Caki2 (cell line): Measurements from ENCODE around the gene HOXC4. TPM values are rescaled to one million over a fixed set of nuclear protein-coding genes. Genes with fewer than 3 reads are reported as not detected.
"Not testable (repeated sequence)": the region's sequence is repeated elsewhere in the genome, so short reads cannot be mapped to it uniquely, and the experiment has no call there.

ENCODE experiments used
- DNase-seq: peaks from one replicate; pipeline ENCODE4 v3.0.0-alpha.2; 2015; ENCODE audit warnings: low read depth
- in situ Hi-C: cut with HindIII; loops from 2 replicates; pipeline ENCODE4 v1.10.0; 2016; ENCODE audit warnings: low sequenced_read_pairs, low pct_unique_long_range_greater_than_20kb, mixed read lengths
- total RNA-seq: library from RNA; depleted of rRNA; stranded (reverse); fragments of >200 nt; shearing (Covaris generic); gene quantifications from 2 replicates; pipeline ENCODE4 v1.2.3, GENCODE V29; 2014; ENCODE audit warnings: low replicate concordance

Gene HOXC4
- total RNA-seq, 1 experiment from 2014 or later, result 1.0 TPM

DNA sequence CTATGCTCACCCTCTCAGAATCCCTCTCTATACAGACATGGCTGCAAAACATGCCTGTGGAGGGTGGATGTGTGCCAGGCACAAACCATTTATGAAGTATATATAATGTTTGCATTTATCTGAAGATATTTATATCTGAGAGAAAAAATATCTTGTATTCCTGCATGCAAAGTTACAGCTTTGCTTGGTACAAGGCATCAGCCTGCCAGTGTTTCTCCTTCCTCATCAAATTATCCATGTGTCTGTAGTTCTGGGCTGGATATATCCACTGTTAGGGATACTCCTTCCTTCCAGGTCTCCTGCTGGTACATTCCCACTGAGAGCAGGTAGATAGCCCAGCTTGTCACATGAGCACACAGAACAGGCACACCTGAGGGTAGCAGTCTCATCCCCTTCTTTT is 12.0 kb downstream of the HOXC4 start:
- in situ Hi-C loops, result no loop called here
- DNase-seq, result no peak

DNA sequence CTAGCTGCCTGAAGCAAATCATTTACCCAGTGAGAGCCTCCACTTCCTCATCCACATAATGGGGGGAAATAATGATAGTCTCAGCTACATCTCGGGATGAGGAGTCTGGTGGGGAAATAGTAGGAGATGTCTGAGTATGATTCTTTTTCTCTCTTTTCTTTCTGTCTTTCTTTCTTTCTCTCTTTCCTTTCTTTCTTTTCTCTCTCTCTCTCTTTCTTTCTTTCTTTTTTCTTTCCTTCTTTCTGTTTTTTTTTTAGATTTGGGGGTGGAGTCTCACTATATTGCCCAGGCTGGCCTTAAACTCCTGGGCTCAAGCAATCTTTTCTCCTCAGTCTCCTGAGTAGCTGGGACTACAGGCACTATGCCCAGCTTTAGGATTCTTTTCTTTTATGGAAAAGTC is 12.8 kb downstream of the HOXC4 start:
- no peak for DNase-seq

DNA sequence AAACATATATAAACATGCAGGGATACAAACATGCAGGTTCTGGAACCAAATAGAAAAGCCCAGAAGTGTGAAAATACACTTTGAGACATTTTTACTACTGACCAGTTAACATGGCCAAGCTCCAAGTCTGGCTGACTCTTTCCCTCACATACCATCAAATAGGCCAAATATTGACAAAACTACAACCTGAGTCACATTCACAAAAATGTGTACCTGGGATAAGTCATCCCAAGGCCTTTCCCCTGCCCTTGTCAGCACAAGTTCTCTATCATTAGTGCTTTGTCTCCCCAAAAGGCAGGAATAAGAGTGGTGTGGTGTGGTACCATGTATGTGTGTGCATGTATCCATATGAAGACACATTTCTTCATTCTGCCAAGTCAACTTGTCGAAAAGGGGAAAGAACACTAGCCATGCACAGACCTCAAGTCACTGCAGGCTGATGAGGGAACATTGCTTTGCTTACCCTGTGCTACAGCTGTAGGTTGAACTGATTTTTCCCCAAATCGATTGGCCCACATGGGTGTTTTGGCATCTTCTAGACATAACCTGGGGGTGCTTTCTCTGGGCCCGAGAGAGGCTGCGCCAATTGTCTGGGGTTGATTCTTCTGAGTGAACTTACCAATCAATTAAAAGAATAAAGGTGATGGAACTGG is 14.9 kb downstream of the HOXC4 start:
- no peak for DNase-seq
- in situ Hi-C loops, result no loop called here

More for the DNA sequence above, 12.8 kb downstream of the HOXC4 start:
- in situ Hi-C loops, result no loop called here

DNA sequence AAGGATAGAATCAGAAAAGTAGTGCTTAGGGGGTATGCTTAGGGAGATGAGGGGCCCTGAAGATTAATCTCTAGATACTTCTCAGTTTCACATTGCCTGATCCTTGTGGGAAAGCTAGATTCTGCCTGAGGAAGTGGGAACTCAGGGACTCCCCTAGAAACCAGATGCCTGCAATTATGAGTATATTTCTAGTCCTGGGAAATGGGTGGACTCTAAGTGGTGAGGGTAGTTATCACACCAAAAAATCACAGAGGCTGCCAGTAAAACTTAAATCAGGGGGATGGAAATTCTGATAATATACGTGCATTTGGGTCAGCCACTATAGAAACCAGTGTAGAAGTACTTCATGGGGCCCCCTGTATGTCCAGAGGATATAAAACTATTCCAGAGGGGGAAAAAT is 18.3 kb downstream of the HOXC4 start:
- in situ Hi-C loops, result no loop called here
- DNase-seq, result no peak

DNA sequence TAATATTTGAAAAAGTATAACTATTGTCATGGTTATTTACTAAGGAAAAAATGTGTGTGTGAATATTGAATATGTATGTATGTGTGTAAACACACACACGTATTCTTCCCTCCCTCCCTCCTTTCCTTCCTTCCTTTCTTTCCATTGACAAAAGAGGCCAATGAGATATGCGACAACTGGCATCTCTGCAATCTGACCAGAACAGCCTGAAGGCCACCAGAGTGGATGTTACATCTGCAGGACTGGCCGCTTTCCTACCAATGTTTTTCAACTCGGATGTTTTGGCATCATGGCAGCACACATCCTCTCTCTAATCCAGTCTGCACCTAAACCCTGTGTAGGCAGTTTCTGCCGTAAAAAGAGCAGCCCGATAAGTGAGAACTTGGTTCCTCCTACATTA is 20.7 kb downstream of the HOXC4 start:
- in situ Hi-C loops, result no loop called here
- no peak for DNase-seq

DNA sequence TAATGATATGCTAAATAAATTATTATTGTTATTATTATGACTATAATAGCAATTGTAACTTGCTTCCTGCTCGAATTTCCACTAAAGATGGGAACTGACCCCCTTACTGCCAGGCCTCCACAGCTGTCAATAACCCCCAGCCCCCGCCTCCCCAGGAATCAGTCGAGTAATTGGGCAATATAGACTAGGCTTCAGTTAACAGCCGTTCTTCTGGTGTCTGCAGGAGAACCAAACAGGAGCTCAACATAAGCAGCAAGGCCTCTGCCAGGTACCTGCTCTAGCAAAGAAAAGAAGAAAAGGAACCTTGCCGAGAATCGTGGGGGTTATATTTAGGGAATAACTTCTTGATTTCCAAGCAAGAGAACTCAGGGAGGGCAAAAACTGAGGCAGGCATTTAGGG is 21.8 kb downstream of the HOXC4 start:
- DNase-seq, result no peak
- in situ Hi-C loops, result no loop called here

DNA sequence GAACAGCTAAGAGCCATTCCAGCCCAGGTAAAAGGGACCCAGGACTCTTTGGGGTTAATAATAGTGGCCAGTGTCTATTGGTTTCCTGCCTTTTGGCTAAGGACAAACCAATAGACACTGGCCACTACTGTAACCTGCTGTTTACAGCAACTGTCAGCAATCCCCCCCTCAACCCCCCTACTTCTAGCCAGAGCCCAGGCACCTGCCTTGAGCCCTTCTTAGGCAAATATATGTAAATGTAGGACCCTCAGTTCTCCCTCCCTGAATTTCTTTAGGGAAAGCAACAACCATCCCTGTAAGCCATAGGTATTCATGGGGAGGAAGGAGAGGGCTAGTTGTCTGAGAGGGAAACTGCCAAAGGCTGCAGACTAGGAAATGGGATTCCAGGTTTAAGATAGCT is 22.3 kb downstream of the HOXC4 start:
- no peak for DNase-seq
- in situ Hi-C loops, result no loop called here

DNA sequence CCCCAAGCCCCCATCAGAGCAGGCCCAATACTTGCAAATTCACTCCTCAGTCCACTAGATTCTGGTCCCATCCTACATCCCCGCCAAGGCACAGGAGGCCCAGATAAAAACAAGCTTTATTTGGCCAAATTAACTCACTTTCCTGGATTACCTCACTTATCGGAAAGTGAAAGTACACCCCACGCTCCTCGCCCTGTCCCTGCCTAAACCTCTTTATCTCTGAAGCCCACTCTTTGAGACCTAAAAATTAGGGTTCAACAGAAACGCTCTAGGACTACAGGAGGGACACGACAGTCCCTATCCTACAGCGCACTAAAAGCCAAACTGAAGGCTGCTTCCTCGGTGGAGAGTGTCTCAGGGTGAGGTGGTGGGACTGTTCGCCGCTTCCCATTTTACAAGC is 24.2 kb downstream of the HOXC4 start:
- in situ Hi-C loops, DNase-seq: not testable (repeated sequence)

DNA sequence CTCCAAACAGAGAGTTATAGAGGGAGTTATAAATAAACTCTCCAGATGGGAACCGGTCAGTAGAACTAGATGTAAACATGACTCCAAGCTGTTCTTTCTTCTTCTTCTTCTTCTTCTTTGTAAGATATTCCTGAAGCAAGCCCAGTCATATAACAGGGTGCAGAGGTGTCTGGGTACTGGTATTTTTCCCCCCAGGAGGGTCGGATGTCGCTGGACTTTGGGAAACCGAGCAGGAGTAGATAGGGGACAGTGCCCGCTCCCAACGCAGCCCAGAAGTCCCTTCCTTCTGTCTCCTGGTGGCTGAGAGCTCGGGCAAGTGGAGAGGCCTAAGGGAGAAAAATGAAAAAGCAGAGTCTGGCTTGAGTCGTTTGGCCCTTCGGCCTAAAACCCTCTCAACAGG is 25.5 kb downstream of the HOXC4 start:
- in situ Hi-C loops, DNase-seq: not testable (repeated sequence)

DNA sequence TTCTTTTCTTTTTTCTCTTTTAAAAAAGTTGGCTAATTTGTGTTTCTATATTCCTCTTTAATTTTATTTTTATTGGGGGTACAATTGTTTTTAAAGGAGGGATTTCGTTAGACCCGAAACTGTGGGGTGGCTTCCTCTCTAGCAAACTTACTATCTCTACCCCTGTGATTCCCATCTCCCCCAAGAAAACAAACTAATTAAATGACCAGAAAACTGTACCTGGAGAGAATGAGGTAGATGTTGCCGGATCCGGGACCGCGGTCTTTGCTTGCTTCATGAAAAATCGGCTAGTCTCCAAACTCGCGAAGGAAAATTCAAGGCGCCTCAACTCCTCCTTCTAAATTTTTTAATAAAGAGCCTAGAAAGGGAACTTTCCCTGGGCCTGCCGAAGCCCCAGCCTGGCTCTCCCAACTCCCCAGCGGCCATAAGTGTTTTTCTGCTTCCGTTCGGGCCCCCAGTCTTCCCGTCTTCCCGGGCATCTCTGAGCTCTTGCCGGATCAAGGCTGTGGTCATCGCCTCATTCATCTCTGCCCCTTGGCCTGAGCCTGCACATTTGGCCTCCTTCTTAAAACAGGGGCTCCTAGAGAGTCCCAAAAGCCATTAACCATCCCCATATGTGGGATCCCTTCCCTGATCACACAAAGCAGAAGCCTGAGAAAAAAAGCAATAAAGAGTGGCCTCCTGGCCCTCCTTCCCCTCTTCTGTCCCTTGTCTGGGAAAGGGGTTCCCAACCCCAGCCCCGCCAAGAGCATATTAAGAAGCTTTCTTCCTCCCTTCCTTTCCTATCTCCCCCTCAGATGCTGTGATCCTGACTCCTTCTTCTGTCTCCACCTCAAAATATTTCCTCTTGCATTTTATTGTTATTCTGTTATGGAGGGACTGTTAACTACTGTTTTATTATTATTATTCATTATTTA is 26.6 kb downstream of the HOXC4 start:
- in situ Hi-C loops, DNase-seq: not testable (repeated sequence)

DNA sequence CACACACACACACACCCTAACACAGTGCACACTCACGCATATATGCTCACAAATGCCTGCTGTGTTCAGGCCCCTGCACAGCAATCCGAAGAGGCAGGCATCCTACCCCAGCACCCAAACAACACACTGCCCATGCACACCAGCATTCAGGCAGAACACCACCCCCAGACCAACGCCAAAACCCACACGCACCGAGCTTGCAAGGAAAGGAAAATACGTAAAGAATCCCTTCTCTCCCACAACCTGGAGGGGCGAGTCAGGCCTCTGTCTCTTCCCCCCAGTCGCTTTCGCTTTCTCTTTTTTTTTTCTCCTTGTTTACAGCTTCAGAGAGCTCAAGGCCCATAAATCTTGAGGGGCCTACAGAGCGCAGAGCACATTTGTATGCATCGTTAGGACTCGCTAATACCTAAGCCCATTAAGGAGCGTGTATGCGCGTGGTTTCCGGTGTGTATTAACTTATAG is 27.4 kb downstream of the HOXC4 start:
- DNase-seq, in situ Hi-C loops: not testable (repeated sequence)

DNA sequence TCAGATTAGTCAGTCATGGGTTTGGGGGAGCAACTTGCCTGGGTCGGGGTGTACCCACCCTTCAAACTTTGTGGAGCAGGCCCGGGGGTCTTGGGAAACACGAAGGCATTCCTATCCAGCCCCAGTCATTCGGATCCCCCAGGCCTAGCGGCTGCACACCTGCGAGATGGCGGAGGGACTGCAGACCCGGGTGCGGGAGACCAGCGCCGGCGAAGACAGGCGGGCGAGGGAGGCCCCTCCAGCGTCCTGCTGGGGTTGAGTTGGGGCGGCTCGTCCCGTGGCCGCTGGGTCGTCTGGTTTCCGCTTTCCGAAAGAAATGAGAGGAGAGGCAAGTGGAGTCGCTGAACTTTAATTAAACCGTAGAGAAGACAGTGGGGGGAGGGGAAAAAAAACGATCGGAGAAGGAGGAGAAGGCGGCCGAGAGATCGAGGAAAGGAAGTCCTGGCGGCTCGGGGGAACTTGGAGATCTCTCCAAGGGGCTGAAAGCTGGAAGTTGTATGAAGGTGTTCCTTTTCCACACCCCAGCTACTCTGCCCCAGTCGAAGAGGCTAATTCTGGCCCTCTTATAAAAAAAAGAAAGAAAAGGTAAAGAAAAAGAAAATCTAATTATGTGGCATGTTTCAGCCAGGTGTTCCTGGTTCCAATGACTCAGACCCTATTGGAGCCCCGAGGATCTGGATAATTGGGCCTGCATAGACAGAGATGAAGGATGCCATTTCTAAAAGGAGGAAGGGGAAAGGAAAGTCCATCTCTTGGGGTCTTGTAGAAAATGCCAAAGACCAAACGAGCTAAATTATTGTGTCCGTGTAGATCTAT is 28.2 kb downstream of the HOXC4 start:
- DNase-seq, in situ Hi-C loops: not testable (repeated sequence)

DNA sequence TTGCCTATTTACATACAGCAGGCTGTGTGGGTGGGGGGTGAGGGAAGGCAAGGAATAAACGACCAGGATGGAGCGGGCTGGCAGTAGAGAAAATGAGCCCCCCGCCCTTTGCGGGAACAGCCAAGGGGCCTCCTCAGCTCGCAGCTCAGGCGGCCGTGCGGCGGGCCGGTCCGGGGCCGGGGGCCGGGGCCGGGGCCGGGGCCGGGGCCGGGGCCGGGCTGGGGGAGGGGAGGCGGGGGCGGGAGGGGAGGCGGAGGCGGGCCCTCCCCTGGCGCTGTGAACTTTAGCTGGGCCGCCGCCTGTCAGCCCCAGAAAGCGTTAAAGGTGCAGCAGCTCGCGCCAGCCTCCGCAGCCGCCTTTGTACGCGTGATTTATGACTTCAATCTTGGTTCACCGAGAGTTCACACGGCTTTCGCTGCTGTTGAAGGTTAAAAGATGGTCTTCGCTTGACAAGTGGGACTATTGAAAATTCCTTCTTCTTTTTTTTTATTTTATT is 28.8 kb downstream of the HOXC4 start:
- DNase-seq, result no peak
- in situ Hi-C loops, result no loop called here

DNA sequence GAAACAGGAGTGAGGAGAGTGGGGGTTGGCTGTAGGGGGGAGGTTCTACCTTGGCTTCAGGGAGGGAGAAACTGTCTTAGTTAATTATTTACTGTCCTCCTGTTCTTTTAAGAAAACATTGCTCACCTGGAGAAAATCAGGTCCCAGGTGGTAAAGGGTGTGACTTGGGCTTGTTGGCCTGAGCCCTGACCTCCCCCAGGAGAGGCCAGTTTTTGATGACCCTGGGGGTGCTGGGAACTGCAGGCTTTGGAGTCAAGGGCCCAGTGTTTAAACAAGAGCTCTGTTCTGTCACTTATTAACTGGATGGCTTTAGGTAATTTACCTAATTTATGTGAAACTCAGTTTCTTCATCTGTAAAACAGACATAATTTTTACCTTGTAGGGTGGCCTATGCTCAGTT is 34.4 kb downstream of the HOXC4 start:
- DNase-seq, in situ Hi-C loops: not testable (repeated sequence)

DNA sequence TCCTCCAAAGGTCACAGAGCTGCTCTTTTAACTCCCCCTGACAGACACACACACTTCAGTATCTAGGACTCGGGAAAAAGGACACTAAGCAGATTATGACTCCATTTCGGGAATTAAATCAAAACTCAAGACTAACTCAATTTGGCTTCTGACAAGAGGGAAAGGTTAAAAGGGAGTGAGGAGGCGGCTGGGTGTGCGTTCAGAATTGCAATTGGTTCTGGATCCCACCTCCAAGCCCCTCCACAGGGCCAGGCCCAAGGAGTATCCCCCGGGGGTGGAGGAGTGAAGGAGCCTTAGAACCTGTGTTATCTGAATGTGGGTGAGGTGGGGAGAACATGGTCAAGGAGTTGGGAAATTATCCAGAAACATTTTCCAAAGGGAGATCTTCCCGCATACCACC is 35.8 kb downstream of the HOXC4 start:
- DNase-seq, in situ Hi-C loops: not testable (repeated sequence)

DNA sequence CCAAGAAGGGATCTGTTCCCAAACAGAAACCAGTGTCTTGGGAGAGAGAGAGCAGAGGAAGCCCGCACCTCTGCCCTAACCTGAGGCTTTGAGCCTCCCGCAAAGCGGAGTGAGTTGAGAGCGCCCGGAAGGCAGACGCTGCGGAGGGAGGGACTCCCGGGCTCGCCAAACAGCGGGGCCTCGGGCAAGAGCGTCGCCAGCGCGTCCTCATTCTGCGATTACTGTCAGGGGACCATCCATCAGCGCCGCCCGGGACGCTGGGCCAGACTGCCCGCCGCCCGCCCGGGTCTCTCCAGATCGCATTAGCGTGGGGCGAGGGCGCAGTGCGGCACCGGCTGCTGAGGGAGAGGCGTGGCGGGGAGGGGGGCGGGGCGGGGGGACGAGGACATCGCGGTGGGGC is 36.7 kb downstream of the HOXC4 start:
- DNase-seq, in situ Hi-C loops: not testable (repeated sequence)

DNA sequence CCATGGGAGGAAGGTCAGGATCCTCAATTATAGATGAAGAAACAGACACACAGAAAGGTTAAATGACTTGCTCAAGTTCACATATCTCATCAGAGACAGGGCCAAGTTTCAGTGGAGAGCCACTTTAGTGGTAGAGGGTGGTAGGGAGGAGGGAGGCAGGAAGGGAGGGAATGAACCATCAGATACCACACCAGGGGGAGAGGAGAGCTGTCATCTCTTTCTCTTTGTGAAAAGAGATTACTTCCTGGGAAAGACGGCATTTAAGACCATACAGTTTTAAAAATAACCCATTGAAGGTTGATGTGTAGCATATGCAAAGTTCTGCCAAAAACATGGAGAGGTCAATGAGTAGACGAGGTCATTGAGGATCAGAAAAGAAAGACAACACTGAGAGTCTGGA is 39.3 kb downstream of the HOXC4 start:
- DNase-seq, in situ Hi-C loops: not testable (repeated sequence)

DNA sequence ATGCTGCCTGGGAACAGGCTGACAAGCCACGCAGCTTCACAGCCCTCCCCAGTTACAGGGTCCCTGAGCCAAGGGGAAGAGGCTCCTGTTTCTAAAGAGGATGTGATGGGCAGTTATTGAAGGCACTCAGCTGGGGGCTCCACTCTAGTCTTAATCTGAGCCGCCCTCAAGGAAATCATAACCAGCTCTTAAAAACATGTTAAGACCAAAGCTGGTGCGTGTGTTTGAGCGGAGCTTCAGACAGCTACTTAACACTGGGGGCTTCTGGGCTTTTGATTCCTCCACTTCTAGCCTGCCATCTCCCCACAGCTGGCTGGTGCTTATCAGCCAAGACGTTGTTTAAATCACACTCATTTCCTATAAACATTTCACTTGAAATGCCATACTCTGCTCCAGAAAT is 42.3 kb downstream of the HOXC4 start:
- DNase-seq, in situ Hi-C loops: not testable (repeated sequence)
